Activated naive CD4-positive, alpha-beta T cell treated with Interleukin-2 at 50 U/mL for 16 hours (primary cell): ENCODE data around the gene GLCCI1.

Source experiments
- DNase-seq: peaks from one replicate; pipeline ENCODE4 v3.0.0-alpha.2; 2020

Gene GLCCI1

GRCh38 chr7:7964250-7964649 lies 4.3 kb upstream of the GLCCI1 start:
- DNase-seq = no peak

- no peak for DNase-seq
These were observed 3.9 kb upstream of the GLCCI1 start for GRCh38 chr7:7964691-7965090.

GRCh38 chr7:7965301-7965700 lies 3.3 kb upstream of the GLCCI1 start:
- no peak for DNase-seq

- DNase-seq = no peak
These were observed 2.4 kb upstream of the GLCCI1 start for GRCh38 chr7:7966141-7966734.

- DNase-seq = no peak
These were observed 581 bp upstream of the GLCCI1 start for GRCh38 chr7:7967886-7968543.

GRCh38 chr7:7969306-7970236 lies 975 bp downstream of the GLCCI1 start:
- peak; percentile 54 for DNase-seq

- no peak for DNase-seq
These were observed 1.6 kb downstream of the GLCCI1 start for GRCh38 chr7:7970237-7970530.

- no peak for DNase-seq
These were observed 2.1 kb downstream of the GLCCI1 start for GRCh38 chr7:7970531-7971307.

- DNase-seq = no peak
These were observed 2.9 kb downstream of the GLCCI1 start for GRCh38 chr7:7971308-7972040.

- DNase-seq = no peak
These were observed 3.5 kb downstream of the GLCCI1 start for GRCh38 chr7:7972128-7972527.

GRCh38 chr7:7972922-7973594 lies 4.5 kb downstream of the GLCCI1 start:
- no peak for DNase-seq

GRCh38 chr7:7976677-7977076 lies 8.1 kb downstream of the GLCCI1 start:
- DNase-seq = no peak

- no peak for DNase-seq
These were observed 9.2 kb downstream of the GLCCI1 start for GRCh38 chr7:7977774-7978173.

GRCh38 chr7:7978860-7979259 lies 10.3 kb downstream of the GLCCI1 start:
- DNase-seq = no peak

GRCh38 chr7:7979558-7979957 lies 11.0 kb downstream of the GLCCI1 start:
- DNase-seq = no peak

- DNase-seq = no peak
These were observed 11.5 kb downstream of the GLCCI1 start for GRCh38 chr7:7980134-7980533.

GRCh38 chr7:7982904-7983303 lies 14.3 kb downstream of the GLCCI1 start:
- no peak for DNase-seq

GRCh38 chr7:7984424-7984823 lies 15.8 kb downstream of the GLCCI1 start:
- no peak for DNase-seq

- DNase-seq = no peak
These were observed 20.1 kb downstream of the GLCCI1 start for GRCh38 chr7:7988706-7989105.

- DNase-seq = no peak
These were observed 20.5 kb downstream of the GLCCI1 start for GRCh38 chr7:7989133-7989532.

- DNase-seq = no peak
These were observed 21.2 kb downstream of the GLCCI1 start for GRCh38 chr7:7989616-7990440.
